A549 (cell line): ENCODE results near the gene SYDE1.

ENCODE experiments used
- CEBPB ChIP-seq, 2 experiments: fragments of >200 bp in 1 of 2; sonication (Bioruptor Twin) in 1 of 2; formaldehyde crosslinking in 1 of 2; IDR thresholded peaks; 2 replicates each; pipeline ENCODE4 v1.6.1; 2012 to 2016
- EP300 ChIP-seq, 2 experiments: fragments of >200 bp; sonication (Bioruptor Twin); formaldehyde crosslinking; IDR thresholded peaks; 2 replicates in 1 of 2; 3 replicates in 1 of 2; pipeline ENCODE4 v1.6.1; 2016 to 2017
- FOSL2 ChIP-seq, 2 experiments: fragments of 450-650 bp in 1 of 2; fragments of >200 bp in 1 of 2; sonication (Bioruptor Twin) in 1 of 2; formaldehyde crosslinking; IDR thresholded peaks; 2 replicates each; pipeline versions ENCODE4 v1.5.0 to v1.6.1; 2016 to 2020; ENCODE audit warnings: mild to moderate bottlenecking in 1 of 2, moderate library complexity in 1 of 2
- HDAC2 ChIP-seq: fragments of 200-600 bp; sonication (generic); IDR thresholded peaks from 2 replicates; pipeline ENCODE4 v1.6.1; 2016
- JUNB ChIP-seq: fragments of >200 bp; sonication (Bioruptor Twin); formaldehyde crosslinking; IDR thresholded peaks from 2 replicates; pipeline ENCODE4 v1.6.1; 2016
- NR3C1 ChIP-seq: fragments of >200 bp; sonication (Bioruptor Twin); formaldehyde crosslinking; IDR thresholded peaks from 3 replicates; pipeline ENCODE4 v1.6.1; 2017
- POLR2A ChIP-seq: IDR thresholded peaks from 2 replicates; pipeline ENCODE4 v1.6.1; 2012; ENCODE audit warnings: mild to moderate bottlenecking, low read length
- RAD21 ChIP-seq, 2 experiments: fragments of >200 bp in 1 of 2; sonication (Bioruptor Twin) in 1 of 2; formaldehyde crosslinking in 1 of 2; IDR thresholded peaks in 1 of 2; conservative IDR thresholded peaks in 1 of 2; 2 replicates in 1 of 2; 3 replicates in 1 of 2; pipeline ENCODE4 v1.6.1; 2012 to 2018; ENCODE audit warnings: inconsistent platforms in 1 of 2
- TF ChIP-seq, protein P1 (sequence below): fragments of >200 bp; sonication (Bioruptor Twin); formaldehyde crosslinking; IDR thresholded peaks from 3 replicates; pipeline ENCODE4 v1.5.1; 2016
- TF ChIP-seq, protein P2 (sequence below): fragments of 250-450 bp; sonication (Bioruptor Pico); IDR thresholded peaks from 2 replicates; pipeline ENCODE4 v1.5.0; 2020; ENCODE audit warnings: low read depth, mild to moderate bottlenecking, moderate library complexity
- TF ChIP-seq, protein P3 (sequence below): fragments of 450-650 bp; IDR thresholded peaks from 2 replicates; pipeline ENCODE4 v1.6.1; 2014; ENCODE audit warnings: antibody characterized with exemption
- TF ChIP-seq, protein P4 (sequence below): fragments of 200-600 bp; sonication (generic); IDR thresholded peaks from 2 replicates; pipeline ENCODE4 v1.6.1; 2016; ENCODE audit warnings: antibody characterized with exemption, mild to moderate bottlenecking, moderate library complexity

DNA sequence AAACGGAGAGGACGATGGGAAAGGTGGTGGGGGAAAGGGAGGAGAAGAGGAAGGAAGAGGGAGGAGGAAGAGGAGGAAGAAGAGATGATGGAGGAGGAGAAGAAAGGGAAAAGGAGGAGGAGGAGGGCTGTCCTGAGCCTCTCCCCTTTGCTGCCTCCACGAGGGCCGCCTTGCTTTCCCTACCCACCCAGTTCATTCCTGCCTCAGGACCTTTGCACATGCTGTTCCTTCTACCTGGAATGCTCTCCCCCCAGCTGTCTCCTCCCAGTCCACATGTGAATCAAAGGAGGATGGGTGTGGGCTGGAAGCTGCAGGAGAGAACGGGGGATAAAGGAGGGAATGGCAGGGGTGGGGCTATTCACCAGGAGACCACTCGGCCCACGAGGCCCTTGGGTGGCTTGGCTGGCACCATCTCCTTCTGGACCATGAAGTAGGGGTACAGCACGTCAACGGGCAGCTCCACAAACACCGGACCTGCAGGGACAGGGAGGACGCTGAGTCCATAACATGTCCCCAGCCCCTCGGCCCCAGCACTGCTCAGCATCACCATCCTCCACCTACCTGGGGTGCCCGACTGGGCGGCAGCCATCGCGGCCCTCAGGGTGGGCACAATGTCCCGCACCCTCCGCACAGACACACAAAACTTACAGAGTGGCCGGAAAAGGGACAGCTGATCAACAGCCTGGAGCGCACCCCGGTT, 15.3 kb downstream of the SYDE1 start:
- TF ChIP-seq, protein P1, sequence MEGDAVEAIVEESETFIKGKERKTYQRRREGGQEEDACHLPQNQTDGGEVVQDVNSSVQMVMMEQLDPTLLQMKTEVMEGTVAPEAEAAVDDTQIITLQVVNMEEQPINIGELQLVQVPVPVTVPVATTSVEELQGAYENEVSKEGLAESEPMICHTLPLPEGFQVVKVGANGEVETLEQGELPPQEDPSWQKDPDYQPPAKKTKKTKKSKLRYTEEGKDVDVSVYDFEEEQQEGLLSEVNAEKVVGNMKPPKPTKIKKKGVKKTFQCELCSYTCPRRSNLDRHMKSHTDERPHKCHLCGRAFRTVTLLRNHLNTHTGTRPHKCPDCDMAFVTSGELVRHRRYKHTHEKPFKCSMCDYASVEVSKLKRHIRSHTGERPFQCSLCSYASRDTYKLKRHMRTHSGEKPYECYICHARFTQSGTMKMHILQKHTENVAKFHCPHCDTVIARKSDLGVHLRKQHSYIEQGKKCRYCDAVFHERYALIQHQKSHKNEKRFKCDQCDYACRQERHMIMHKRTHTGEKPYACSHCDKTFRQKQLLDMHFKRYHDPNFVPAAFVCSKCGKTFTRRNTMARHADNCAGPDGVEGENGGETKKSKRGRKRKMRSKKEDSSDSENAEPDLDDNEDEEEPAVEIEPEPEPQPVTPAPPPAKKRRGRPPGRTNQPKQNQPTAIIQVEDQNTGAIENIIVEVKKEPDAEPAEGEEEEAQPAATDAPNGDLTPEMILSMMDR: no peak
- TF ChIP-seq HDAC2 (no peak), FOSL2 (IDR thresholded peaks at IDR 0.05) (no peak), FOSL2 (CRISPR knock-in tag; IDR thresholded peaks at IDR 0.05) (no peak), JUNB (no peak), RAD21 (conservative IDR thresholded peaks at IDR 0.05 in 1 of 2, IDR thresholded peaks at IDR 0.05 in 1 of 2) (no peak), EP300 (IDR thresholded peaks at IDR 0.05) (no peak), CEBPB (IDR thresholded peaks at IDR 0.05) (no peak), POLR2A (no peak), NR3C1 (no peak)
- TF ChIP-seq, protein P2, sequence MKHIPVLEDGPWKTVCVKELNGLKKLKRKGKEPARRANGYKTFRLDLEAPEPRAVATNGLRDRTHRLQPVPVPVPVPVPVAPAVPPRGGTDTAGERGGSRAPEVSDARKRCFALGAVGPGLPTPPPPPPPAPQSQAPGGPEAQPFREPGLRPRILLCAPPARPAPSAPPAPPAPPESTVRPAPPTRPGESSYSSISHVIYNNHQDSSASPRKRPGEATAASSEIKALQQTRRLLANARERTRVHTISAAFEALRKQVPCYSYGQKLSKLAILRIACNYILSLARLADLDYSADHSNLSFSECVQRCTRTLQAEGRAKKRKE (CRISPR knock-in tag): no peak
- TF ChIP-seq, protein P3, sequence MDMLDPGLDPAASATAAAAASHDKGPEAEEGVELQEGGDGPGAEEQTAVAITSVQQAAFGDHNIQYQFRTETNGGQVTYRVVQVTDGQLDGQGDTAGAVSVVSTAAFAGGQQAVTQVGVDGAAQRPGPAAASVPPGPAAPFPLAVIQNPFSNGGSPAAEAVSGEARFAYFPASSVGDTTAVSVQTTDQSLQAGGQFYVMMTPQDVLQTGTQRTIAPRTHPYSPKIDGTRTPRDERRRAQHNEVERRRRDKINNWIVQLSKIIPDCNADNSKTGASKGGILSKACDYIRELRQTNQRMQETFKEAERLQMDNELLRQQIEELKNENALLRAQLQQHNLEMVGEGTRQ: no peak
- TF ChIP-seq, protein P4, sequence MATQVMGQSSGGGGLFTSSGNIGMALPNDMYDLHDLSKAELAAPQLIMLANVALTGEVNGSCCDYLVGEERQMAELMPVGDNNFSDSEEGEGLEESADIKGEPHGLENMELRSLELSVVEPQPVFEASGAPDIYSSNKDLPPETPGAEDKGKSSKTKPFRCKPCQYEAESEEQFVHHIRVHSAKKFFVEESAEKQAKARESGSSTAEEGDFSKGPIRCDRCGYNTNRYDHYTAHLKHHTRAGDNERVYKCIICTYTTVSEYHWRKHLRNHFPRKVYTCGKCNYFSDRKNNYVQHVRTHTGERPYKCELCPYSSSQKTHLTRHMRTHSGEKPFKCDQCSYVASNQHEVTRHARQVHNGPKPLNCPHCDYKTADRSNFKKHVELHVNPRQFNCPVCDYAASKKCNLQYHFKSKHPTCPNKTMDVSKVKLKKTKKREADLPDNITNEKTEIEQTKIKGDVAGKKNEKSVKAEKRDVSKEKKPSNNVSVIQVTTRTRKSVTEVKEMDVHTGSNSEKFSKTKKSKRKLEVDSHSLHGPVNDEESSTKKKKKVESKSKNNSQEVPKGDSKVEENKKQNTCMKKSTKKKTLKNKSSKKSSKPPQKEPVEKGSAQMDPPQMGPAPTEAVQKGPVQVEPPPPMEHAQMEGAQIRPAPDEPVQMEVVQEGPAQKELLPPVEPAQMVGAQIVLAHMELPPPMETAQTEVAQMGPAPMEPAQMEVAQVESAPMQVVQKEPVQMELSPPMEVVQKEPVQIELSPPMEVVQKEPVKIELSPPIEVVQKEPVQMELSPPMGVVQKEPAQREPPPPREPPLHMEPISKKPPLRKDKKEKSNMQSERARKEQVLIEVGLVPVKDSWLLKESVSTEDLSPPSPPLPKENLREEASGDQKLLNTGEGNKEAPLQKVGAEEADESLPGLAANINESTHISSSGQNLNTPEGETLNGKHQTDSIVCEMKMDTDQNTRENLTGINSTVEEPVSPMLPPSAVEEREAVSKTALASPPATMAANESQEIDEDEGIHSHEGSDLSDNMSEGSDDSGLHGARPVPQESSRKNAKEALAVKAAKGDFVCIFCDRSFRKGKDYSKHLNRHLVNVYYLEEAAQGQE: no peak
